GM18951 (cell line): ENCODE results near the gene TMTC4.
"Not testable (repeated sequence)": the region's sequence is repeated elsewhere in the genome, so short reads cannot be mapped to it uniquely, and the experiment has no call there.

Experiments
- POLR2A ChIP-seq: IDR thresholded peaks from 4 replicates; pipeline ENCODE4 v1.6.1; 2011; ENCODE audit warnings: mild to moderate bottlenecking; ENCODE audit not compliant: insufficient read length, insufficient read depth; ENCODE audit errors: extremely low read depth
- in situ Hi-C: fragments of 300-500 bp; cut with MboI; formaldehyde crosslinking; loops from one replicate; pipeline ENCODE4 v1.12.0; 2022; ENCODE audit warnings: low sequenced_read_pairs, mixed read lengths, inconsistent platforms; ENCODE audit not compliant: unreplicated experiment

Gene TMTC4

GRCh38 chr13:100630555-100630954 is 44.0 kb downstream of the TMTC4 start:
- TF ChIP-seq POLR2A = no peak
- in situ Hi-C loops = no loop called here

- in situ Hi-C loops = no loop called here
These were observed 47.5 kb downstream of the TMTC4 start for GRCh38 chr13:100627120-100627519.

GRCh38 chr13:100625447-100625846 is 49.1 kb downstream of the TMTC4 start:
- TF ChIP-seq POLR2A = no peak
- in situ Hi-C loops = no loop called here

More at GRCh38 chr13:100627120-100627519, 47.5 kb downstream of the TMTC4 start:
- TF ChIP-seq POLR2A = no peak

- in situ Hi-C loops = no loop called here
- TF ChIP-seq POLR2A = no peak
These were observed 53.8 kb downstream of the TMTC4 start for GRCh38 chr13:100620792-100621191.

- TF ChIP-seq POLR2A = no peak
- in situ Hi-C loops = no loop called here
These were observed 54.7 kb downstream of the TMTC4 start for GRCh38 chr13:100619940-100620339.

DNA sequence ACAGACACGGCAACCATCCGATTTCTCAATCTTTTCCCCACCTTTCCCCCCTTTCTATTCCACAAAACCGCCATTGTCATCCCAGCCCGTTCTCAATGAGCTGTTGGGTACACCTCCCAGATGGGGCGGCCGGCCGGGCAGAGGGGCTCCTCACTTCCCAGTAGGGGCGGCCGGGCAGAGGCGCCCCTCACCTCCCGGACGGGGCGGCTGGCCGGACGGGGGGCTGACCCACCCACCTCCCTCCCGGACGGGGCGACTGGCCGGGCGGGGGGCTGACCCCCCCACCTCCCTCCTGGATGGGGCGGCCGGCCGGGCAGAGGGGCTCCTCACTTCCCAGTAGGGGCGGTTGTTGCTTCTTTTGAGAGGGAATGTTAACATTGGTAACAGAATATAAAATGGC is 55.7 kb downstream of the TMTC4 start:
- in situ Hi-C loops = not testable (repeated sequence)

- TF ChIP-seq POLR2A = no peak
- in situ Hi-C loops = no loop called here
These were observed 61.6 kb downstream of the TMTC4 start for GRCh38 chr13:100613031-100613430.

- TF ChIP-seq POLR2A = no peak
- in situ Hi-C loops = no loop called here
These were observed 62.7 kb downstream of the TMTC4 start for GRCh38 chr13:100611678-100612492.

- in situ Hi-C loops = no loop called here
These were observed 63.9 kb downstream of the TMTC4 start for GRCh38 chr13:100610391-100611347.

DNA sequence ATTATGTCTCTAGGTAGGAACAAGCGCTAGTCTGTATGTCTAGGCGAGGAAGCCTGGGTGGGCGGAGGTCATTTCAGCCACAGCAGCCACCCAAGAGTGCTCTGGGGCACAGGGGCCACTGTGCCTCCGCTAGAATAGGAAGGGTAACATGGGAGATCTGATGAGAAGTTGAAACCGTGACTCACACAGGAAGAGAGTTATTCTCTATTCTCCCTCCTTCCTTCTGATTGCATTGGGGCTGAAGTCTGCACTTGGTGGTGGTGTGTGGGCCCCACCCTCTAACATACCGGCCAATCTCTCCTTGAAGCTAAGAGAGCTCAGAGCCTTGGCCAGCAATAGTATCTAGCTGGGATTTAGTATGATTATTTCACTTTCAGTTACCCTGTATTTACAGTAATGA is 65.7 kb downstream of the TMTC4 start:
- in situ Hi-C loops = no loop called here
- TF ChIP-seq POLR2A = no peak

More at GRCh38 chr13:100610391-100611347, 63.9 kb downstream of the TMTC4 start:
- TF ChIP-seq POLR2A = no peak

DNA sequence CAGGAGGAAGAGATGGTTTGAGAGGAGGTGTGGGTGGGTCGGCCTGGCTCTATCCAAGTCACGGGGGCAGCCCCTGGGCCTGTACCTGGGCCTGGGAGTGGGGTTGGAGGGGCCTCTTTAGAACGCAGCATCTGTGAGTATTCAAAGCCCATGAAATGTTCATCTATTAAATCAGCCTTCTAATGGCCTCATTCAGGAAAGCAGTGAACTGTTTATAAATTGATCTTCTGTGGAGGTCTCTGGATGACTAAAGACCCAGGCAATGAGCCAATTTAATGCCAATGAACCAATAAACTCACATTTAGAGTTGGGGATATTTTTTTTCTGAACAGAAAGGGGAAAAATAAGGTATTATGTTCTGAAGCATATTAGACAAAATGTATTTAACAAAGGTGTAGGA is 66.1 kb downstream of the TMTC4 start:
- in situ Hi-C loops = no loop called here
- TF ChIP-seq POLR2A = no peak

GRCh38 chr13:100604918-100605710 is 69.5 kb downstream of the TMTC4 start:
- no peak for TF ChIP-seq POLR2A
- in situ Hi-C loops = no loop called here
